ENCODE results near the gene OR2T6. TPM values are rescaled to one million over a fixed set of nuclear protein-coding genes. Genes with fewer than 3 reads are reported as not detected.

OR2T6 gene, protein sequence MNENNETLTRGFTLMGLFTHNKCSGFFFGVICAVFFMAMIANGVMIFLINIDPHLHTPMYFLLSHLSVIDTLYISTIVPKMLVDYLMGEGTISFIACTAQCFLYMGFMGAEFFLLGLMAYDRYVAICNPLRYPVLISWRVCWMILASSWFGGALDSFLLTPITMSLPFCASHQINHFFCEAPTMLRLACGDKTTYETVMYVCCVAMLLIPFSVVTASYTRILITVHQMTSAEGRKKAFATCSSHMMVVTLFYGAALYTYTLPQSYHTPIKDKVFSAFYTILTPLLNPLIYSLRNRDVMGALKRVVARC
- total RNA-seq (not detected in 2 replicates), polyA plus RNA-seq (not detected in 2 replicates), polyA minus RNA-seq (not detected in 2 replicates), Bru-seq, nascent RNA (not detected), BruChase-seq, experiment 1, labeled RNA remaining after a 6-hour chase (not detected), BruChase-seq, experiment 2, labeled RNA remaining after a 2-hour chase (not detected)
- polyA plus RNA-seq (2011; cell fraction: cytosol; rRNA removed), result not detected in 2 replicates
- not detected in 2 replicates for polyA plus RNA-seq (2011; cell fraction: nucleus; rRNA removed)
- polyA plus RNA-seq (2012), result not detected in 2 replicates
- polyA minus RNA-seq (2011; cell fraction: cytosol; rRNA and poly(A)+ RNA removed), result not detected
- not detected in 2 replicates for polyA minus RNA-seq (2011; cell fraction: nucleus; rRNA and poly(A)+ RNA removed)
- long read RNA-seq, result 0 reads

DNA sequence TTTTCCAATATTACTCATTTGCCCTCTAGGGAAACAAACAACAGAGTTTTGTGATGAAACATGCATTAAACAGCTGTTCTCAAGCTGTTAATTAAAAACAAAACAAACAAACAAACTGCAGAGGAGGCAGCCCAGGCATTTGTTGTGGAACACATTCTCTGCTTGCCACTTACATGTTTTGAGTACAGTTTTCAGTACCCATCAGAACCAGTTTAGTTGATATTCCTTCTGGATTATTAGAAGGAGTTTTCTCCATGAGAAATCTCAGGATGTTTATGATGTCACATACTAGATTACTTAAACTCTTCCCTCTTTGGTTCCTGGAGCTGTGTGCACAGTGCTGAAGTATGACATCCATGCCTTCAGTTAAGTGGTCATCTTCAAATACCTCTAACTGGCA, at the start of gene OR2T6:
Gene OR2T6, plus strand, starts transcription at position 301 of the 400 bp plus-strand sequence. CDS start 11,863 bp downstream, outside the sequence.
- dilution Hi-C loops (cut with MboI; ENCODE audit: extremely low pct_ligation_motif_present, low sequenced_read_pairs) (no loop called here), intact Hi-C loops (cut with micrococcal nuclease) (no loop called here)
- FAIRE-seq, result no peak
- no TSS peak for BruUV-seq (replicated peaks)
- Histone ChIP-seq H3K27me3 (ENCODE audit: control insufficient read depth in 2 of 2, insufficient read depth in 2 of 2, low read length in 2 of 2) (no peaks in the 10 kb centered on the region), H3K9me3 (replicated peaks; ENCODE audit: control insufficient read depth, insufficient read depth, low read length) (no peaks in the 10 kb centered on the region), H3K79me2 (ENCODE audit: control insufficient read depth, insufficient read depth, low read length) (no peaks in the 10 kb centered on the region), H3K9me1 (replicated peaks; ENCODE audit: control insufficient read depth, extremely low read depth, insufficient read depth, low read length) (no peaks in the 10 kb centered on the region), H3K27ac (ENCODE audit: insufficient read depth, low read depth, low read length) (no peak within 1 kb of the TSS), H2AFZ (ENCODE audit: low read depth, low read length) (no peak within 1 kb of the TSS), H3K4me3 (replicated peaks in 1 of 3; ENCODE audit: insufficient read depth in 1 of 3, low read depth in 1 of 3, low read length in 3 of 3) (no peak within 1 kb of the TSS), H3K36me3 (ENCODE audit: control insufficient read depth in 2 of 2, extremely low read depth in 1 of 2, insufficient read depth in 2 of 2, low read length in 2 of 2) (no peaks in the 10 kb centered on the region), H3K4me2 (ENCODE audit: insufficient read depth, low read length) (no peak within 1 kb of the TSS), H3K9ac (replicated peaks; ENCODE audit: extremely low read depth, insufficient read depth, low read length) (no peak within 1 kb of the TSS), H3K4me1 (ENCODE audit: control insufficient read depth, extremely low read depth, insufficient read depth, low read length) (no peaks in the 10 kb centered on the region), H4K20me1 (replicated peaks; ENCODE audit: control insufficient read depth, extremely low read depth, insufficient read depth, low read length) (no peaks in the 10 kb centered on the region)
- ChIA-PET CTCF (no interaction called here), POLR2A (no interaction called here)
- TF ChIP-seq FOS (IDR thresholded peaks at IDR 0.05; ENCODE audit: borderline replicate concordance, insufficient read depth, low read length) (no peak), POLR2AphosphoS5 (IDR thresholded peaks at IDR 0.05; ENCODE audit: insufficient read depth, low read depth, low read length) (no peak), GATA2 (IDR thresholded peaks at IDR 0.05; ENCODE audit: insufficient read depth, insufficient read length, low read depth, low read length) (no peak), EZH2 (IDR thresholded peaks at IDR 0.05; ENCODE audit: borderline replicate concordance, low read depth, low read length, severe bottlenecking) (no peak), MYC (IDR thresholded peaks at IDR 0.05; ENCODE audit: low read depth, low read length) (no peak), JUN (IDR thresholded peaks at IDR 0.05; ENCODE audit: borderline replicate concordance, insufficient read depth, insufficient read length, low read depth) (no peak), POLR2A (IDR thresholded peaks at IDR 0.05; ENCODE audit: low read depth, low read length) (no peak)
- TF ChIP-seq, protein P1, sequence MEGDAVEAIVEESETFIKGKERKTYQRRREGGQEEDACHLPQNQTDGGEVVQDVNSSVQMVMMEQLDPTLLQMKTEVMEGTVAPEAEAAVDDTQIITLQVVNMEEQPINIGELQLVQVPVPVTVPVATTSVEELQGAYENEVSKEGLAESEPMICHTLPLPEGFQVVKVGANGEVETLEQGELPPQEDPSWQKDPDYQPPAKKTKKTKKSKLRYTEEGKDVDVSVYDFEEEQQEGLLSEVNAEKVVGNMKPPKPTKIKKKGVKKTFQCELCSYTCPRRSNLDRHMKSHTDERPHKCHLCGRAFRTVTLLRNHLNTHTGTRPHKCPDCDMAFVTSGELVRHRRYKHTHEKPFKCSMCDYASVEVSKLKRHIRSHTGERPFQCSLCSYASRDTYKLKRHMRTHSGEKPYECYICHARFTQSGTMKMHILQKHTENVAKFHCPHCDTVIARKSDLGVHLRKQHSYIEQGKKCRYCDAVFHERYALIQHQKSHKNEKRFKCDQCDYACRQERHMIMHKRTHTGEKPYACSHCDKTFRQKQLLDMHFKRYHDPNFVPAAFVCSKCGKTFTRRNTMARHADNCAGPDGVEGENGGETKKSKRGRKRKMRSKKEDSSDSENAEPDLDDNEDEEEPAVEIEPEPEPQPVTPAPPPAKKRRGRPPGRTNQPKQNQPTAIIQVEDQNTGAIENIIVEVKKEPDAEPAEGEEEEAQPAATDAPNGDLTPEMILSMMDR (IDR thresholded peaks at IDR 0.05; ENCODE audit: extremely low read depth in 1 of 2, insufficient read depth in 1 of 2, low read depth in 1 of 2, low read length in 2 of 2), result no peak
- TF ChIP-seq, protein P2, sequence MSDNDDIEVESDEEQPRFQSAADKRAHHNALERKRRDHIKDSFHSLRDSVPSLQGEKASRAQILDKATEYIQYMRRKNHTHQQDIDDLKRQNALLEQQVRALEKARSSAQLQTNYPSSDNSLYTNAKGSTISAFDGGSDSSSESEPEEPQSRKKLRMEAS (IDR thresholded peaks at IDR 0.05; ENCODE audit: insufficient read depth, insufficient read length), result no peak
- DNase-seq (ENCODE audit: low read depth, low spot score), result no peak

Measured in endothelial cell of umbilical vein (primary cell).